Measurements from ENCODE around the gene TADA2A.

The TADA2A gene

GRCh38 chr17:37462492-37462891 lies 55.8 kb downstream of the TADA2A start:
- TF ChIP-seq, protein P1, sequence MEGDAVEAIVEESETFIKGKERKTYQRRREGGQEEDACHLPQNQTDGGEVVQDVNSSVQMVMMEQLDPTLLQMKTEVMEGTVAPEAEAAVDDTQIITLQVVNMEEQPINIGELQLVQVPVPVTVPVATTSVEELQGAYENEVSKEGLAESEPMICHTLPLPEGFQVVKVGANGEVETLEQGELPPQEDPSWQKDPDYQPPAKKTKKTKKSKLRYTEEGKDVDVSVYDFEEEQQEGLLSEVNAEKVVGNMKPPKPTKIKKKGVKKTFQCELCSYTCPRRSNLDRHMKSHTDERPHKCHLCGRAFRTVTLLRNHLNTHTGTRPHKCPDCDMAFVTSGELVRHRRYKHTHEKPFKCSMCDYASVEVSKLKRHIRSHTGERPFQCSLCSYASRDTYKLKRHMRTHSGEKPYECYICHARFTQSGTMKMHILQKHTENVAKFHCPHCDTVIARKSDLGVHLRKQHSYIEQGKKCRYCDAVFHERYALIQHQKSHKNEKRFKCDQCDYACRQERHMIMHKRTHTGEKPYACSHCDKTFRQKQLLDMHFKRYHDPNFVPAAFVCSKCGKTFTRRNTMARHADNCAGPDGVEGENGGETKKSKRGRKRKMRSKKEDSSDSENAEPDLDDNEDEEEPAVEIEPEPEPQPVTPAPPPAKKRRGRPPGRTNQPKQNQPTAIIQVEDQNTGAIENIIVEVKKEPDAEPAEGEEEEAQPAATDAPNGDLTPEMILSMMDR (IDR thresholded peaks at IDR 0.05; ENCODE audit: insufficient read depth, low read length, poor library complexity, severe bottlenecking): no peak
- Histone ChIP-seq H3K4me3 (replicated peaks; ENCODE audit: low read depth, low read length) (no peak overlapping the region), H3K36me3 (ENCODE audit: control insufficient read depth, insufficient read depth, low read length) (peaks cover 3% of the 10 kb centered on the region), H3K27me3 (replicated peaks; ENCODE audit: control insufficient read depth, insufficient read depth, low read length) (no peaks in the 10 kb centered on the region)
- DNase-seq (ENCODE audit: extremely low read depth, insufficient read length): no peak

- no peak for DNase-seq (ENCODE audit: extremely low read depth, insufficient read length)
- Histone ChIP-seq H3K27me3 (replicated peaks; ENCODE audit: control insufficient read depth, insufficient read depth, low read length) (no peaks in the 10 kb centered on the region), H3K36me3 (ENCODE audit: control insufficient read depth, insufficient read depth, low read length) (peaks cover 3% of the 10 kb centered on the region), H3K4me3 (replicated peaks; ENCODE audit: low read depth, low read length) (no peak overlapping the region)
- TF ChIP-seq, protein P1 (IDR thresholded peaks at IDR 0.05; ENCODE audit: insufficient read depth, low read length, poor library complexity, severe bottlenecking): no peak
Observed at GRCh38 chr17:37463039-37463438, 56.4 kb downstream of the TADA2A start.

DNA sequence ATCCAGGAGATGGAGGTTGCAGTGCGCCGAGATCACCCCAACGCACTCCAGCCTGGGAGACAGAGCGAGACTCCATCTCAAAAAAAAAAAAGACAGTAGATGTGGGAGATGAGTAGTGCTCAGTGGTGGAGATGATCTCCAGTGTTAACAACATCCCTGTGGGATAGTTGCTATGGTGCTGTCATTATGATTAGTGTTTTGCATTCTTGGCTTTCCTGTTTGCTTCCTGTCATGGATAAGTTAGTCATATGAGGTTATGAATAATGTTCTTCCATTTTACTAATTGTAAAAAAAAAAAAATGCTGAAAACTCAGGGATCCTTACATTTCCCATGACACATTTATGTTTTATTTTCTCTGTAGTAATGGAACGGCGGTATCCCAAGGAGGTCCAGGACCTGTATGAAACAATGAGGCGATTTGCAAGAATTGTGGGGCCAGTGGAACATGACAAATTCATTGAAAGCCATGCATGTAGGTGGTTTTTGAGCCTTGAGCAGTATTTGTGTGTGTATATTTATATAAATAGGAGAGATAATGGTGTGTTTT lies 58.5 kb downstream of the TADA2A start:
- TF ChIP-seq, protein P1 (IDR thresholded peaks at IDR 0.05; ENCODE audit: insufficient read depth, low read length, poor library complexity, severe bottlenecking): no peak
- Histone ChIP-seq H3K27me3 (replicated peaks; ENCODE audit: control insufficient read depth, insufficient read depth, low read length) (no peaks in the 10 kb centered on the region), H3K4me3 (replicated peaks; ENCODE audit: low read depth, low read length) (no peak overlapping the region), H3K36me3 (ENCODE audit: control insufficient read depth, insufficient read depth, low read length) (no peaks in the 10 kb centered on the region; the same call in none of the 2 replicates)
- DNase-seq (ENCODE audit: extremely low read depth, insufficient read length): no peak

GRCh38 chr17:37466471-37466870 lies 59.8 kb downstream of the TADA2A start:
- no peak overlapping the region for H3K4me3 ChIP-seq (replicated peaks; ENCODE audit: low read depth, low read length)
- peaks cover 2% of the 10 kb centered on the region for H3K36me3 ChIP-seq (ENCODE audit: control insufficient read depth, insufficient read depth, low read length)
- TF ChIP-seq, protein P1 (IDR thresholded peaks at IDR 0.05; ENCODE audit: insufficient read depth, low read length, poor library complexity, severe bottlenecking): no peak
- H3K27me3 ChIP-seq (replicated peaks; ENCODE audit: control insufficient read depth, insufficient read depth, low read length): no peaks in the 10 kb centered on the region
- DNase-seq (ENCODE audit: extremely low read depth, insufficient read length): no peak

GRCh38 chr17:37470181-37470580 lies 63.5 kb downstream of the TADA2A start:
- Histone ChIP-seq H3K36me3 (ENCODE audit: control insufficient read depth, insufficient read depth, low read length) (peaks cover 3% of the 10 kb centered on the region), H3K27me3 (replicated peaks; ENCODE audit: control insufficient read depth, insufficient read depth, low read length) (no peaks in the 10 kb centered on the region), H3K4me3 (replicated peaks; ENCODE audit: low read depth, low read length) (no peak overlapping the region)
- TF ChIP-seq, protein P1 (IDR thresholded peaks at IDR 0.05; ENCODE audit: insufficient read depth, low read length, poor library complexity, severe bottlenecking): no peak
- no peak for DNase-seq (ENCODE audit: extremely low read depth, insufficient read length)

Measured in GM06990 (cell line).